ENCODE data around the gene LRRC63.
"Not testable (repeated sequence)": the region's sequence is repeated elsewhere in the genome, so short reads cannot be mapped to it uniquely, and the experiment has no call there.

Gene LRRC63

GRCh38 chr13:46274094-46274698 is 62.5 kb downstream of the LRRC63 start:
- Histone ChIP-seq H3K27ac (replicated peaks) (no peak overlapping the region), H3K4me3 (replicated peaks; ENCODE audit: insufficient read depth, low read length) (no peak overlapping the region), H3K27me3 (ENCODE audit: insufficient read depth, poor library complexity, severe bottlenecking) (no peaks in the 10 kb centered on the region)
- TF ChIP-seq POLR2AphosphoS5 (IDR thresholded peaks at IDR 0.05; ENCODE audit: low read depth) (no peak), REST (IDR thresholded peaks at IDR 0.05; ENCODE audit: insufficient replicate concordance, low read depth) (no peak), SPI1 (IDR thresholded peaks at IDR 0.05; ENCODE audit: borderline replicate concordance, low read depth) (no peak), CTCF (IDR thresholded peaks at IDR 0.05; ENCODE audit: insufficient read depth, low read length) (no peak), GABPA (IDR thresholded peaks at IDR 0.05; ENCODE audit: low read depth) (no peak)
- DNase-seq (ENCODE audit: low read depth in 1 of 2, low spot score in 1 of 2), result no peak

- Histone ChIP-seq H3K4me3 (replicated peaks; ENCODE audit: insufficient read depth, low read length) (no peak overlapping the region), H3K27me3 (ENCODE audit: insufficient read depth, poor library complexity, severe bottlenecking) (no peaks in the 10 kb centered on the region), H3K27ac (replicated peaks) (no peak overlapping the region)
- TF ChIP-seq CTCF (IDR thresholded peaks at IDR 0.05; ENCODE audit: insufficient read depth, low read length) (no peak), GABPA (IDR thresholded peaks at IDR 0.05; ENCODE audit: low read depth) (no peak), POLR2AphosphoS5 (IDR thresholded peaks at IDR 0.05; ENCODE audit: low read depth) (no peak), REST (IDR thresholded peaks at IDR 0.05; ENCODE audit: insufficient replicate concordance, low read depth) (no peak), SPI1 (IDR thresholded peaks at IDR 0.05; ENCODE audit: borderline replicate concordance, low read depth) (no peak)
- peak in 1 of 2 experiments; percentile 42 for DNase-seq (ENCODE audit: low read depth in 1 of 2, low spot score in 1 of 2)
Observed at GRCh38 chr13:46278474-46278873, 66.7 kb downstream of the LRRC63 start.

GRCh38 chr13:46281779-46282178 is 70.1 kb downstream of the LRRC63 start:
- H3K27me3 ChIP-seq (ENCODE audit: insufficient read depth, poor library complexity, severe bottlenecking), result no peaks in the 10 kb centered on the region
- H3K4me3 ChIP-seq (replicated peaks; ENCODE audit: insufficient read depth, low read length), result no peak overlapping the region
- DNase-seq (ENCODE audit: low read depth in 1 of 2, low spot score in 1 of 2), result no peak
- no peak overlapping the region for H3K27ac ChIP-seq (replicated peaks)
- no peak for TF ChIP-seq GABPA (IDR thresholded peaks at IDR 0.05; ENCODE audit: low read depth)
- no peak for TF ChIP-seq REST (IDR thresholded peaks at IDR 0.05; ENCODE audit: insufficient replicate concordance, low read depth)
- TF ChIP-seq SPI1 (IDR thresholded peaks at IDR 0.05; ENCODE audit: borderline replicate concordance, low read depth), result no peak
- no peak for TF ChIP-seq POLR2AphosphoS5 (IDR thresholded peaks at IDR 0.05; ENCODE audit: low read depth)
- no peak for TF ChIP-seq CTCF (IDR thresholded peaks at IDR 0.05; ENCODE audit: insufficient read depth, low read length)

- DNase-seq (ENCODE audit: low read depth in 1 of 2, low spot score in 1 of 2); H3K27ac ChIP-seq (replicated peaks); H3K27me3 ChIP-seq (ENCODE audit: insufficient read depth, poor library complexity, severe bottlenecking); H3K4me3 ChIP-seq (replicated peaks; ENCODE audit: insufficient read depth, low read length): not testable (repeated sequence)
Observed at GRCh38 chr13:46283912-46284824, 72.4 kb downstream of the LRRC63 start.

Data from HL-60 (cell line).